K562 (cell line): Measurements from ENCODE around the gene SCYL1. TPM values are rescaled to one million over a fixed set of nuclear protein-coding genes. Genes with fewer than 3 reads are reported as not detected.
A peak's percentile ranks its signal among the peaks of the same experiment; 100 is the strongest.

Experiments used
- CREB3L1 ChIP-seq: fragments of 450-650 bp; IDR thresholded peaks from 2 replicates; pipeline ENCODE4 v1.6.1; 2014; ENCODE audit warnings: low read depth, mild to moderate bottlenecking, moderate library complexity, borderline replicate concordance
- ELK1 ChIP-seq: sonication (generic); formaldehyde crosslinking; IDR thresholded peaks from 2 replicates; pipeline ENCODE4 v1.8.1; 2022; ENCODE audit warnings: missing genetic modification reagents
- GATA2 ChIP-seq: sonication (generic); formaldehyde crosslinking; IDR thresholded peaks from 2 replicates; pipeline ENCODE4 v1.4.0; 2020; ENCODE audit warnings: mild to moderate bottlenecking, missing genetic modification reagents
- HSF4 ChIP-seq: fragments of 250-450 bp; sonication (Bioruptor Pico); IDR thresholded peaks from 2 replicates; pipeline ENCODE4 v2.1.2; 2022; ENCODE audit warnings: mild to moderate bottlenecking, moderate library complexity, borderline replicate concordance
- IRF2 ChIP-seq: sonication (generic); formaldehyde crosslinking; IDR thresholded peaks from 2 replicates; pipeline ENCODE4 v1.8.1; 2022; ENCODE audit warnings: mild to moderate bottlenecking, missing genetic modification reagents
- KDM2B ChIP-seq: fragments of 250-450 bp; sonication (Bioruptor Pico); IDR thresholded peaks from 2 replicates; pipeline ENCODE4 v1.8.0; 2021; ENCODE audit warnings: mild to moderate bottlenecking, moderate library complexity
- KDM4B ChIP-seq, 2 experiments: fragments of 450-650 bp in 1 of 2; sonication (generic) in 1 of 2; IDR thresholded peaks; 2 replicates each; pipeline ENCODE4 v1.6.1; 2016 to 2017; ENCODE audit warnings: borderline replicate concordance in 2 of 2, antibody characterized with exemption in 1 of 2, low read depth in 1 of 2, mild to moderate bottlenecking in 1 of 2
- MAFF ChIP-seq: IDR thresholded peaks from 2 replicates; pipeline ENCODE4 v1.6.1; 2012; ENCODE audit warnings: low read length, improper control_type of control experiment
- MCM2 ChIP-seq: fragments of 450-650 bp; IDR thresholded peaks from 2 replicates; pipeline ENCODE4 v1.6.1; 2017; ENCODE audit warnings: low read depth, mild to moderate bottlenecking
- NONO ChIP-seq, 2 experiments: fragments of 200-400 bp in 1 of 2; fragments of 450-650 bp in 1 of 2; formaldehyde crosslinking in 1 of 2; IDR thresholded peaks; 2 replicates each; pipeline ENCODE4 v1.6.1; 2017; ENCODE audit warnings: low read depth in 2 of 2, mild to moderate bottlenecking in 2 of 2, moderate library complexity in 2 of 2, low read length in 1 of 2
- POU5F1 ChIP-seq: fragments of 150-350 bp; IDR thresholded peaks from 2 replicates; pipeline ENCODE4 v1.6.1; 2014; ENCODE audit warnings: borderline replicate concordance, low read length, low read depth, mild to moderate bottlenecking; ENCODE audit not compliant: partially characterized antibody
- RBM22 ChIP-seq: fragments of 200-400 bp; formaldehyde crosslinking; IDR thresholded peaks from 2 replicates; pipeline ENCODE4 v1.6.1; 2018; ENCODE audit warnings: low read length, low read depth; ENCODE audit not compliant: poor library complexity, severe bottlenecking
- SMARCB1 ChIP-seq: IDR thresholded peaks from 2 replicates; pipeline ENCODE4 v1.6.1; 2011; ENCODE audit warnings: improper control_type of control experiment, low read depth; ENCODE audit not compliant: insufficient read length
- SREBF1 ChIP-seq: fragments of 150-350 bp; IDR thresholded peaks from 2 replicates; pipeline ENCODE4 v1.6.1; 2014; ENCODE audit warnings: antibody characterized with exemption, low read depth, low read length, borderline replicate concordance
- TCF3 ChIP-seq: sonication (generic); formaldehyde crosslinking; IDR thresholded peaks from 2 replicates; pipeline ENCODE4 v1.4.0; 2020; ENCODE audit warnings: mild to moderate bottlenecking, missing genetic modification reagents
- THRA ChIP-seq: fragments of 450-650 bp; IDR thresholded peaks from 2 replicates; pipeline ENCODE4 v1.6.1; 2017; ENCODE audit warnings: mild to moderate bottlenecking, moderate library complexity
- TSC22D4 ChIP-seq: fragments of 450-650 bp; IDR thresholded peaks from 2 replicates; pipeline ENCODE4 v1.6.1; 2016; ENCODE audit warnings: missing genetic modification characterization, missing biosample characterization, control low read depth
- USF1 ChIP-seq: sonication (generic); formaldehyde crosslinking; IDR thresholded peaks from 2 replicates; pipeline ENCODE4 v1.9.0; 2022; ENCODE audit warnings: mild to moderate bottlenecking, missing genetic modification reagents
- ZEB2 ChIP-seq: fragments of 450-650 bp; IDR thresholded peaks from 2 replicates; pipeline ENCODE4 v1.6.1; 2016
- ZNF146 ChIP-seq: IDR thresholded peaks from one replicate; pipeline ENCODE4 v1.6.1; 2018; ENCODE audit warnings: missing compliant biosample characterization; ENCODE audit not compliant: unreplicated experiment
- ZNF354B ChIP-seq: fragments of 250-450 bp; sonication (Bioruptor Pico); IDR thresholded peaks from 2 replicates; pipeline ENCODE4 v1.4.0; 2020
- ZNF639 ChIP-seq, 2 experiments: fragments of 200-800 bp in 1 of 2; sonication (Bioruptor generic) in 1 of 2; sonication (generic) in 1 of 2; formaldehyde crosslinking in 1 of 2; IDR thresholded peaks in 1 of 2; conservative IDR thresholded peaks in 1 of 2; 2 replicates each; pipeline versions ENCODE4 v1.5.0 to v1.6.1; 2016 to 2020; ENCODE audit warnings: missing compliant biosample characterization in 1 of 2, missing genetic modification characterization in 1 of 2, missing genetic modification reagents in 1 of 2
- polyA plus RNA-seq, 8 experiments: library from polyadenylated mRNA; depleted of rRNA in 4 of 8; stranded (reverse) in 5 of 8; unstranded in 3 of 8; fragments of >200 nt; fragmentation: Nextera tagmentation in 2 of 8; fragmentation: Illumina TruSeq in 1 of 8; extraction: Ambion mirVana in 2 of 8; extraction: Trizol in 1 of 8; gene quantifications; 2 replicates each; pipeline versions ENCODE4 v1.2.1 to v1.2.3, GENCODE V29; 2011 to 2014; ENCODE audit warnings: inconsistent platforms in 1 of 8, missing spikeins in 1 of 8
- total RNA-seq, 7 experiments: library from RNA; depleted of rRNA in 6 of 7; stranded (reverse); fragments of >200 nt in 6 of 7; fragmentation: Illumina TruSeq in 2 of 7; extraction: Trizol in 2 of 7; gene quantifications; 2 replicates each; pipeline versions ENCODE4 v1.2.1 to v1.2.3, GENCODE V29; 2011 to 2021; ENCODE audit warnings: low replicate concordance in 1 of 7

The SCYL1 gene
- total and polyA plus RNA-seq, 9 of the 15 experiments (the other 6 are each of a cell fraction or from before 2014, with no cell fraction given), result 1.9 to 145 (median 57.6) TPM

- no peak for TF ChIP-seq ZNF146 (CRISPR knock-in tag)
- no peak for TF ChIP-seq GATA2
- no peak for TF ChIP-seq POU5F1
- no peak for TF ChIP-seq USF1
- TF ChIP-seq ZEB2, result no peak
- TF ChIP-seq TCF3 (CRISPR knock-in tag), result no peak
- TF ChIP-seq TSC22D4 (tag), result no peak
- peak; percentile 64 for TF ChIP-seq RBM22
- no peak for TF ChIP-seq ELK1 (CRISPR knock-in tag)
- no peak for TF ChIP-seq NONO (IDR thresholded peaks at IDR 0.05; ENCODE audit: low read depth in 2 of 2, low read length in 1 of 2)
- TF ChIP-seq SMARCB1, result no peak
- TF ChIP-seq MCM2, result no peak
- TF ChIP-seq KDM2B, result no peak
- TF ChIP-seq IRF2 (CRISPR knock-in tag), result no peak
- TF ChIP-seq ZNF639 (CRISPR knock-in tag; conservative IDR thresholded peaks at IDR 0.05 in 1 of 2, IDR thresholded peaks at IDR 0.05 in 1 of 2), result no peak
- TF ChIP-seq ZNF354B (CRISPR knock-in tag), result no peak; the same call in 1 of the 2 replicates
- no peak for TF ChIP-seq KDM4B (IDR thresholded peaks at IDR 0.05; ENCODE audit: borderline replicate concordance in 2 of 2, low read depth in 1 of 2)
- TF ChIP-seq MAFF, result peak; percentile 21; the same call in 1 of the 2 replicates
- no peak for TF ChIP-seq HSF4 (CRISPR knock-in tag)
- no peak for TF ChIP-seq CREB3L1
- no peak for TF ChIP-seq SREBF1
- TF ChIP-seq THRA, result no peak
Measured at GRCh38 chr11:65501472-65502273, 23.2 kb upstream of the SCYL1 start (continued).
